Activated T-cell treated with anti-CD3 and anti-CD28 coated beads for 48 hours (primary cell): ENCODE data around the gene PDGFRA.

Experiments
- DNase-seq: peaks from one replicate; pipeline ENCODE4 v3.0.0-alpha.2; 2020; ENCODE audit warnings: low read depth

Gene PDGFRA

GRCh38 chr4:54256491-54257486 is 27.7 kb downstream of the PDGFRA start:
- no peak for DNase-seq

GRCh38 chr4:54265366-54265765 is 36.3 kb downstream of the PDGFRA start:
- no peak for DNase-seq

GRCh38 chr4:54268151-54268550 is 39.1 kb downstream of the PDGFRA start:
- no peak for DNase-seq

- DNase-seq: no peak
These were observed 42.4 kb downstream of the PDGFRA start for GRCh38 chr4:54271464-54271863.

GRCh38 chr4:54272051-54272450 is 43.0 kb downstream of the PDGFRA start:
- DNase-seq: no peak

- DNase-seq: no peak
These were observed 45.2 kb downstream of the PDGFRA start for GRCh38 chr4:54274264-54274663.

GRCh38 chr4:54274795-54275665 is 45.9 kb downstream of the PDGFRA start:
- DNase-seq: no peak

GRCh38 chr4:54276641-54277430 is 47.7 kb downstream of the PDGFRA start:
- no peak for DNase-seq

GRCh38 chr4:54277691-54278090 is 48.6 kb downstream of the PDGFRA start:
- no peak for DNase-seq

GRCh38 chr4:54278216-54278615 is 49.1 kb downstream of the PDGFRA start:
- DNase-seq: no peak

- DNase-seq: no peak
These were observed 52.1 kb downstream of the PDGFRA start for GRCh38 chr4:54281054-54281766.

- no peak for DNase-seq
These were observed 53.7 kb downstream of the PDGFRA start for GRCh38 chr4:54282837-54283236.

- no peak for DNase-seq
These were observed 60.2 kb downstream of the PDGFRA start for GRCh38 chr4:54289316-54289715.

- DNase-seq: no peak
These were observed 61.9 kb downstream of the PDGFRA start for GRCh38 chr4:54290980-54291379.

GRCh38 chr4:54296548-54297203 is 67.6 kb downstream of the PDGFRA start:
- no peak for DNase-seq

GRCh38 chr4:54308110-54308509 is 79.0 kb downstream of the PDGFRA start:
- DNase-seq: no peak

GRCh38 chr4:54315561-54316538 is 86.8 kb downstream of the PDGFRA start:
- DNase-seq: no peak

GRCh38 chr4:54317690-54318089 is 88.6 kb downstream of the PDGFRA start:
- no peak for DNase-seq

- no peak for DNase-seq
These were observed 89.8 kb downstream of the PDGFRA start for GRCh38 chr4:54318904-54319303.
